HCT116 (cell line): Measurements from ENCODE around the gene MAP3K3. TPM values are rescaled to one million over a fixed set of nuclear protein-coding genes. Genes with fewer than 3 reads are reported as not detected.

ENCODE experiments used
- ATAC-seq: fragments of 200-7000 bp; cut with Tn5 transposase; 2 replicates; pipeline ENCODE4 v1.9.1; 2020; ENCODE audit warnings: mild to moderate bottlenecking, moderate library complexity
- BruUV-seq: library from RNA; stranded (reverse); fragments of 400-500 nt; replicated peaks from 2 replicates; lab custom pipeline; 2021; lab: Mats Ljungman, UMichigan
- CTCF ChIA-PET: fragments of 300-600 bp; sonication (Branson Sonifier 250); formaldehyde crosslinking; loops from one replicate; lab custom pipeline; 2021; ENCODE audit warnings: antibody characterized with exemption; lab: Charles Lee
- POLR2A ChIA-PET: fragments of 300-600, 350-600 bp; sonication (Branson Sonifier 250); formaldehyde crosslinking; loops from one replicate; lab custom pipeline; 2021; ENCODE audit warnings: antibody characterized with exemption; lab: Charles Lee
- RAD21 ChIA-PET, 2 experiments: fragments of 300-600 bp; sonication (Branson Sonifier 250); formaldehyde crosslinking; loops; one replicate each; lab custom pipeline; 2023; ENCODE audit warnings: low total read pairs in 2 of 2; ENCODE audit not compliant: uncharacterized antibody in 2 of 2, unreplicated experiment in 2 of 2, low non-redundant PET in 1 of 2; lab: Charles Lee
- DNase-seq: peaks from one replicate; pipeline ENCODE4 v3.0.0-alpha.2; 2010; ENCODE audit warnings: low read depth, low spot score
- H2AFZ ChIP-seq: fragments of 200-600 bp; shearing (Covaris generic), sonication (generic); 2 replicates; pipeline ENCODE4 v1.6.1; 2017; ENCODE audit warnings: low read depth, mixed run types, mixed read lengths, antibody characterized with exemption, low read length; ENCODE audit not compliant: poor library complexity, severe bottlenecking
- H3K27ac ChIP-seq: 2 replicates; pipeline ENCODE4 v1.5.1; 2012; ENCODE audit warnings: low read depth, low read length
- H3K27me3 ChIP-seq: fragments of 200-600 bp; sonication (generic); 2 replicates; pipeline ENCODE4 v1.6.1; 2016; ENCODE audit warnings: mixed run types, low read length, mixed read lengths; ENCODE audit not compliant: insufficient read depth
- H3K36me3 ChIP-seq, 2 experiments: fragments of 200-500 bp in 1 of 2; fragments of 200-600 bp in 1 of 2; sonication (Bioruptor generic) in 1 of 2; sonication (generic) in 1 of 2; 2 replicates each; pipeline versions ENCODE4 v1.5.1 to v1.6.1; 2014 to 2016; ENCODE audit warnings: low read length in 2 of 2, inconsistent platforms in 1 of 2, mixed read lengths in 1 of 2, mixed run types in 1 of 2; ENCODE audit not compliant: insufficient read depth in 2 of 2, control insufficient read depth in 1 of 2
- H3K4me1 ChIP-seq, 2 experiments: fragments of 200-600 bp in 1 of 2; sonication (generic) in 1 of 2; 2 replicates each; pipeline versions ENCODE4 v1.5.1 to v1.6.1; 2012 to 2017; ENCODE audit warnings: low read length in 2 of 2, inconsistent platforms in 1 of 2, mild to moderate bottlenecking in 1 of 2, mixed read lengths in 1 of 2, mixed run types in 1 of 2, moderate library complexity in 1 of 2; ENCODE audit not compliant: insufficient read depth in 2 of 2, control insufficient read depth in 1 of 2
- H3K4me2 ChIP-seq: fragments of 200-600 bp; sonication (generic); 2 replicates; pipeline ENCODE4 v1.6.1; 2017; ENCODE audit warnings: mixed run types, low read length, mixed read lengths
- H3K4me3 ChIP-seq, 2 experiments: fragments of 200-600 bp in 1 of 2; sonication (generic) in 1 of 2; replicated peaks in 1 of 2; 2 replicates each; pipeline ENCODE4 v1.5.1; 2011 to 2016; ENCODE audit warnings: low read length in 2 of 2, control low read depth in 1 of 2, low read depth in 1 of 2, mild to moderate bottlenecking in 1 of 2, mixed read lengths in 1 of 2, mixed run types in 1 of 2
- H3K79me2 ChIP-seq: fragments of 200-600 bp; sonication (generic); 2 replicates; pipeline ENCODE4 v1.6.1; 2017; ENCODE audit warnings: mild to moderate bottlenecking, mixed run types, low read length, moderate library complexity, mixed read lengths; ENCODE audit not compliant: insufficient read depth
- H3K9ac ChIP-seq: fragments of 200-600 bp; sonication (generic); 2 replicates; pipeline ENCODE4 v1.6.1; 2016; ENCODE audit warnings: low read length, mixed read lengths
- H3K9me2 ChIP-seq: fragments of 200-600 bp; sonication (generic), shearing (Covaris generic); 2 replicates; pipeline ENCODE4 v1.6.1; 2017; ENCODE audit warnings: mixed run types, mild to moderate bottlenecking, moderate library complexity; ENCODE audit not compliant: insufficient read depth
- H3K9me3 ChIP-seq, 2 experiments: fragments of 200-500 bp in 1 of 2; fragments of 200-600 bp in 1 of 2; sonication (Bioruptor generic) in 1 of 2; sonication (generic) in 1 of 2; 2 replicates each; pipeline ENCODE4 v1.6.1; 2014 to 2017; ENCODE audit warnings: low read length in 2 of 2, mixed read lengths in 2 of 2, inconsistent platforms in 1 of 2, low read depth in 1 of 2, mild to moderate bottlenecking in 1 of 2, mixed run types in 1 of 2, moderate library complexity in 1 of 2; ENCODE audit not compliant: control insufficient read depth in 1 of 2, insufficient read depth in 1 of 2
- H4K20me1 ChIP-seq: fragments of 200-600 bp; sonication (generic), shearing (Covaris generic); 2 replicates; pipeline ENCODE4 v1.6.1; 2017; ENCODE audit warnings: mixed run types, mild to moderate bottlenecking, moderate library complexity; ENCODE audit not compliant: insufficient read depth
- CBX3 ChIP-seq: IDR thresholded peaks from 2 replicates; pipeline ENCODE4 v1.6.1; 2012; ENCODE audit warnings: low read depth
- CEBPB ChIP-seq: IDR thresholded peaks from 2 replicates; pipeline ENCODE4 v1.6.1; 2012; ENCODE audit warnings: low read depth
- EZH2phosphoT487 ChIP-seq: fragments of 200-600 bp; IDR thresholded peaks from 2 replicates; pipeline ENCODE4 v1.6.1; 2018; ENCODE audit warnings: antibody characterized with exemption, borderline replicate concordance
- MAX ChIP-seq: IDR thresholded peaks from 2 replicates; pipeline ENCODE4 v1.6.1; 2012
- SP1 ChIP-seq: IDR thresholded peaks from 2 replicates; pipeline ENCODE4 v1.6.1; 2012; ENCODE audit warnings: low read depth
- SRF ChIP-seq: IDR thresholded peaks from 2 replicates; pipeline ENCODE4 v1.6.1; 2012; ENCODE audit warnings: low read depth
- TCF7L2 ChIP-seq: IDR thresholded peaks from 2 replicates; pipeline ENCODE4 v1.7.0; 2011; ENCODE audit warnings: borderline replicate concordance, inconsistent platforms; ENCODE audit not compliant: insufficient read depth, insufficient read length; ENCODE audit errors: extremely low read depth
- YY1 ChIP-seq: IDR thresholded peaks from 2 replicates; pipeline ENCODE4 v1.6.1; 2011; ENCODE audit warnings: low read length, low read depth, moderate library complexity, mild to moderate bottlenecking; ENCODE audit not compliant: insufficient replicate concordance; ENCODE audit errors: extremely low read depth
- ZBTB33 ChIP-seq: IDR thresholded peaks from 2 replicates; pipeline ENCODE4 v1.6.1; 2011; ENCODE audit warnings: mild to moderate bottlenecking, low read length, moderate library complexity; ENCODE audit not compliant: insufficient replicate concordance; ENCODE audit errors: extremely low read depth
- intact Hi-C: fragments of 100-400 bp; cut with micrococcal nuclease; formaldehyde crosslinking; loops from 2 replicates; pipeline ENCODE4 v1.10.0; 2022
- total RNA-seq: library from RNA; stranded (reverse); gene quantifications from one replicate; pipeline ENCODE4 v1.2.1, GENCODE V29; 2021; ENCODE audit not compliant: unreplicated experiment

The MAP3K3 gene
- total RNA-seq, 1 experiment from 2014 or later = 18.5 TPM

DNA sequence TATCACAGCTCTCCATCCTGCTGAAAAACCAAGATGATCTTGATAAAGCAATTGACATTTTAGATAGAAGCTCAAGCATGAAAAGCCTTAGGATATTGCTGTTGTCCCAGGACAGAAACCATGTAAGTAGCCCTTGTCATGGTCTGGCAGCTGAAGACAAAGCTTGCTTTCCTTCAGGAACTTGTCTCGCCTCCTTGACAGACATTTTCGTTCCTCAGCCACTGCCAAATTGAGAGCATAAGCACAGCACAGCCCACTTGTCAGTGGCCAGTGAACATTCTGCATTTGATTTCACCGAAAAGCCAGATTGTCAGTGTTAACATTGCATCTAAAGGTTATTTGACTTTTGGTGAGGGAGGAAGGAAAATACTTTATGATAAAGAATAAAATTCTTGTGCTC lies 35.6 kb downstream of the MAP3K3 start (continued):
- no peak for TF ChIP-seq ZBTB33
- no peak for TF ChIP-seq YY1
- TF ChIP-seq CBX3 = no peak
- no peak for TF ChIP-seq SP1
- TF ChIP-seq EZH2phosphoT487 = no peak
- no peak for TF ChIP-seq CEBPB
- no peak for TF ChIP-seq MAX
- no peak for TF ChIP-seq SRF

- ChIA-PET POLR2A (no interaction called here), RAD21 (no interaction called here), CTCF (no interaction called here)
- no peak overlapping the region for H3K4me3 ChIP-seq
- DNase-seq = no peak
- 0 out of 4 replicates have a peak, but pooled peaks cover 0 to 3% of the 10 kb centered on the region in 2 experiments for H3K36me3 ChIP-seq
- H3K9me3 ChIP-seq = no peaks in the 10 kb centered on the region
- H3K9me2 ChIP-seq = no peaks in the 10 kb centered on the region
- no peak for TF ChIP-seq TCF7L2
- no peak for TF ChIP-seq EZH2phosphoT487
- no TSS peak for BruUV-seq
- H3K4me1 ChIP-seq = no peaks in the 10 kb centered on the region
- no peaks in the 10 kb centered on the region for H4K20me1 ChIP-seq
- H3K4me2 ChIP-seq = no peak overlapping the region
- no peak overlapping the region for H3K9ac ChIP-seq
- intact Hi-C loops = no loop called here
- no peak overlapping the region for H3K27ac ChIP-seq
- H3K27me3 ChIP-seq = no peaks in the 10 kb centered on the region
- H3K79me2 ChIP-seq = no peaks in the 10 kb centered on the region
- ATAC-seq = no peak
- H2AFZ ChIP-seq = no peak overlapping the region
Measured at GRCh38 chr17:63658366-63658765, 36.1 kb downstream of the MAP3K3 start.
